CD4-positive, alpha-beta T cell treated with Interleukin-6 at 100 ng/mL for 8 hours (primary cell): ENCODE measurements around the gene GNAZ.

ENCODE experiments used
- DNase-seq: peaks from one replicate; pipeline ENCODE4 v3.0.0-alpha.2; 2020; ENCODE audit warnings: mixed read lengths, low spot score

GNAZ gene

DNA sequence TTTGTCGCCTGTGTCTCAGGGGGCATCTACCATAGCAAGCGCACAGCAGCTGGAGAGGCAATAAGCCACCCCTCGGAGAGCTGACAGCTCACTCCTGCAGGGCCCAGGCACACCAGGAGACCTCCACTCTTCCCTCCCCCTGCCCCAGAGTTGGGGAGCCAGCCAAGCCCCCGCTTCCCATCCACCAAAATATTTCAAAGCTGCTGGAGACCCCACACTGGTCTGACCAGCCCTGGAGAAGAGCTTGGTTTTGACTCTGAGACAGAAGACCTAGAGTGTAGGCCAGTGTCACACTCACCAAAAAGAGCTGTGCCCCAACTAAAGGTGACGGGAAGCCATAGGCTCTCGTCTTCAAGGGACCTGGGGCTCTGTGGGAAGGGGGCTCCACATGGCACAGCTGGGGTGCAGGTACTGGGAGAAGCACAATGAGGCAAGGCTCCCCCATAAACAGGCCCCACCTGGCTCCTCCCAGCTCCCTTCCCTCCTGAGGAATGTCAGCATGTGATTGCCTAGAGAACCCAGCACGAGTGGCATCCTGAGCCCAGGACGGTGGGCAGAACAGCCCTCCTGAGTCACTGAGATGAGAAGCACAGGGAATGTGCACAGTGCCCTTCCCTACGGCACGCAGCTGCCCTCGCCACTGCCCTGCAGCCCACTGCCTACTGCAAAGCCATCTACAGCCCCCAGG, 5.8 kb upstream of the GNAZ start:
- DNase-seq, result no peak

- DNase-seq, result no peak
Observed at GRCh38 chr22:23065069-23065451, 5.3 kb upstream of the GNAZ start.

DNA sequence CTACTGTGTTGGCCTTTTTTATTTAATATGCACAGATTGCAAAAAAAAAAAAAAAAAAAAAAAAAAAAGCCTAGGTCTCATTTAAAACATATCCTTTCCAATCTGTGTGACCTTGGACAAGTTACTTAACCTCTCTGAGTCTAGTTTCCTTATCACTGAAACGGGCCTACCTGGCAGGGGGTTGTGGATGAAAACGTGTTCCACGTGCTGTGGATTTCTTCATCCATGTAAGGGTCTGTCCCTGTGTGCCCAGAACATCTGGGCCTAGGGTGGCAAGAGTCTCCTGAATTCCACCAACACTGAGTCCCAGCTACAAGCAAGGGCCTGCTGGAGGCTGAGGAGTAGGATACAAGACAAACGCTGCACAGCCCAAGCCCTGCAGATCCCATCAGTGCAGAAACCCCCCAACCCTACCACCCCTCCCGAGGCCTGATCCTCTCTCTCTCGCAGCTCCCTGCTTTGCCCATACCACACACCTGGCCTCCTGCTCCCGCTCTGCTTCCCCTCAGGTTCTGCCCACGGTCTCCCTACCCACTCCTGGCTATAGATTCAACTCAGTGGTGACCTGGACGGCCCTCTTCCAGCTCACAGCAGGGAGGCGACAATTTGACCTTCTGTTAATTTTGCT, 4.7 kb upstream of the GNAZ start:
- DNase-seq, result no peak

DNA sequence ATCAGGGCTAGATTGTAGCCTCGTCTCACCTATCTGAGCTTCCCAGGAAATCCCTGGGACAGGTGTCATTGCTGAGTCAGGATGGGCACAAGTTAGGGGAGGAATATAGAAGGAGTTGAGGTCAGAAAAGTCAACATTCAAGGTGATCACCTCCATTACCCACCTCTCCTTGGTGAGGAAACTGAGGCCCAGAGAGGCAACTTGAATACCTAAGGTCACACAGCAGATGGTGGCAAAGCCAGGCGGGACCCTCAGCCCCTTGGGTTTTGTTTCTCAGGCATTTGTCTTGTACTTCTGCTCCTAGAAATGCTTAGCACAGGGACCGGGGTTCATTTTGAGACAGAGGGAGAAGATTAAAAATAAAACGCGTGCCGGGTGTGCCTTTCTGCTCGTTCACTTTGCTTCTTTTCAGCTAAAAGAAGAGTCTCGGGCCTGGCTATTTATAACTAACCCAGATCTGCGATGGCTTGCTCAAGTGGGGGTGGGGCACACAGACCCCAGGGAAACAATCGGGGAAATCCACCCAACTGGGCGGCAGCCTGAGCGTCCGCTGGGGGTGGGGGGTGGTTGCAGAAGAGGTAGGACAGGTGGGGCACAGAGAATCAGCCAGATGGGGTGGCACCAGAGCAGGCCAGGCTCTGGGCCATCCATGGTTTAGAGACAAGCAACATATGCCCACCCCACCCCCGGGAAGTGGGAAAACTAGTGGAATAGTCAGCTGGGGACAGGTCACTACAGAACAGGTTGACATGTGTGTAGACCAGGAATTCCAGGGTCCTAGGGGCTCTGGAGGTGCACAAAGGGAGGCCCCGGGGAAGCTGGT, 3.9 kb upstream of the GNAZ start:
- no peak for DNase-seq

GRCh38 chr22:23067023-23067650, 3.2 kb upstream of the GNAZ start:
- no peak for DNase-seq

DNA sequence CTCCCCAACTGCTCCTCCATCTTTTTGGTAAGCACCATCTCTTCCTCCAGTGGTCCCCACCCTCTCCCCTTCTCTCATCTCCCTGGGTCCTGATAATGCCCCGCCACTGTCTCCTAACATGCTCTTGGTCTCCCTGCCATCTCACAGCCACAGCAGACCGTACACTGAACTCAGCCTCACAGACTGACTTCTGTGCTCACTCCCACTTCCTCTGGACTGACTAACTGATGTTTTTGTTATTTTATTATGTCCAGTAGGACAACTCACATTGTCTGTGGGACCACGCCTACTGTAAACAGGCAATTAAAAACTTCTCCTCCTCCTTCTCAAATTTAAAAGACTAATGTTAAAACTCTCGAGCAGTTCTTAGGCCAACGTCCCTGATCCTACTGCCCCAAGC, 2.6 kb upstream of the GNAZ start:
- no peak for DNase-seq

DNA sequence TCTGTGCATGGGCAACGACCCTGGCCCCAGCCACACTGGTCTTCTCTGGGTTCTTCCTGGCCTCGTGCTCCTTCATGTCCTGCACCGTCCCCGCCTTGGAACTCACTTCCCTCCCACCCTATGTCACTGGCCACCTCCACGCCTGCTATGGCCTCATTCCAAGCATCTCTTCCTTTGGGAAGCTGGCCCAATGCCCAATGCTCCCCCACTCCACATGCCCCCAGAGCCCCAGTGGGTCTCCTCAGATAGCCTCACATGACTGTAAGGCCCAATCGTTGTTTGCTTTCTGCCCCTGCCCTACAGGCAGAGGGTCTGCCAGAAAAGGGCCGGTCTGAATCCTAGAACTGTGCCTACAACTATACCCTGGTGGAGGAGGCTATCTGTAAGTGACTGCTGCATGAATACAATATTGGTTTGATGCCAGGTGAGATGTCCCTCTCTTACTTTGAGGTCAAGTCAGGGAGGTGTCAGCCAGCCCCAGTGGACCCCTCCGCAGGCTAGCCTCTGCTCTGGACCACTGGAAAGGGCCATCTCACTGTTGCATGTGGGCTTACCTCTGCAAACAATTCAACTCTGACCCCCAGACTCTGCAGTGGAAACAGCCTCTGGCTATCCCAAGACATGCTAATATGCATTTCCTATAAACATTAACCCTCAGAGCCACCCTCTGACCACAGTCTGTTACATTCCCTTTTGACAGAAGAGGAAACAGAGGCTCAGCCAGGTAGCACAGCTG, 2.1 kb upstream of the GNAZ start:
- DNase-seq, result no peak

GRCh38 chr22:23068832-23069385, 1.4 kb upstream of the GNAZ start:
- no peak for DNase-seq

DNA sequence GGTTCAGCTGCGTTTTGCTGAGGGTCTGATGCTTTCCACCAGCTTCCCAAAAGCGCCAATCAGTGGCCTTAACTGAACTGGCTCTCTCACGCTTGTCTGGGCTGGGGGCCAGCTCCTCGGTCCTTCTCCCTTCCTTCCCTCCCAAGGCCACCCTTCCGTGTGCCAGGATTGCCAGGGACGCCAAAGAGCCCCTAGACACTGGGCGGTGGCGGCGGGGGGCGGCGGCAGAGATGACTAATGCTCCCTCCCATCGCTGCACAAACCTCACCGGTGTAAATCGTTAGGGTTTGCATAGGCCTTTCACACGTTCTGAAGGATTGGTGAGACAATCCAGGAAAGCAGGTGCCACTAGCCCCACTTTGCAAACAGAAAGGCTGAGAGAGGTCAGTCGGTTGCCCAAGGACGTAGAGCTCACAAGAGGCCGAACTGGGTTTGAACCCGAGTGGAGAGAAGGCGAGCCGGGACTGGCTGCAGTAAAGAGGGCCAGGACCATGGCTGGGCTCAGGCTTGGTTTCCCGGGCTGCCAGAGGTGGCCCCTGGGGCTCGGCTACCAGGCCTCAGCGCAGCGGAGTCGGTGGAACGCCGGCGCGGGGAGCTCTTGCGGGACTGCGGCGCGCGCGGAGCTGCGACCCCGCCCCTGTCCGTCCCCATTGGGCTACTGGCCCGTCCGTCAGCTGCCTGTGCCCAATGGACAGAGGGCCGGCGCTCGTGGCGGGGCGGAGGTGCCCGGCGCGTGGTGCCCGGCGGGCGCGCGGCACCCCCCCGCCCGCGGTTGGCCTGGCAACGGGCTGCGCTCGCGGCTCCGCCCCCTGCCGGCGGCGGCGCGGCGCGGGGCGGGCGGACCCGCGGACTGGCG, 589 bp upstream of the GNAZ start:
- peak; percentile 87 for DNase-seq

DNA sequence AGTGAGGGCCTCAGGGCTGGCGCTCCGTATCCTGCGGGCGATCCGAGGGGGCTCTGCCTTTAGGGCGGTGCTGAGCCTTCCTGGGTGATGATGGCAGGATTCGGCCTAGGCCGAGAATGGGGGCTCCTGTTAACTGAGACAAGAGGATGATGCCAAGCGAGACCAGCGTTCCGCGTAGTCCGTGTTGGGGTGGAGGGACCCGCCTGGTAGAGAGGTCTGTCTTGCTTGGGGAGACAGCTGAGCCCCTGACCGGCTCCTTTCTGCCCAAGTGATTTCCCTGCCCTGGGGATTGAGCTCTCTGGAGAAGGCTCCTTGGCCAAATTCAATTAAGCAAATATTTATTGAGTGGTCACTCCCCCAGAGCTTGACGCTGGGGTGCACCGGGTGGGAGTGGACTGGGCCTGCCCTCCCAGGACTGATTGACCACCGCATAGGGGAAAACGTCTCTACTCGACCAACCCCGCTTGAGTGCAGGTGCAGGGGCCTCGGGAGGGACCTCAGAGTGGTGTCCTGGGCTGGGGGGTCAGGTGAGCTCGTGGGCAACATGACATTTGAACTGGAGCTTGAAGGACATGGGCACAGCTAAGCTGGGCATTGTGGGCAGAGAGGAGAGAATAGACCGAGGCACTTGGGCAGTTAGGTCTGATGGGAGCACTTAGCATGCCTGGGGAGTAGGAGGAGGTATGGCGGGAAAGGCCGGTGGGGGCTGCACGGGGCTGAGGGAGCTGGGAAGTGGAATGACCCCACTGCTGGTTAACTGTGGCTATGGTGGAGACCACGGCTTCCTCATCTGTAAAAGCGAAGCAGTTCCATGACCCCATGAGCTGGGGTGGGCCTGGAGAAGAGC, 1.1 kb downstream of the GNAZ start:
- no peak for DNase-seq

DNA sequence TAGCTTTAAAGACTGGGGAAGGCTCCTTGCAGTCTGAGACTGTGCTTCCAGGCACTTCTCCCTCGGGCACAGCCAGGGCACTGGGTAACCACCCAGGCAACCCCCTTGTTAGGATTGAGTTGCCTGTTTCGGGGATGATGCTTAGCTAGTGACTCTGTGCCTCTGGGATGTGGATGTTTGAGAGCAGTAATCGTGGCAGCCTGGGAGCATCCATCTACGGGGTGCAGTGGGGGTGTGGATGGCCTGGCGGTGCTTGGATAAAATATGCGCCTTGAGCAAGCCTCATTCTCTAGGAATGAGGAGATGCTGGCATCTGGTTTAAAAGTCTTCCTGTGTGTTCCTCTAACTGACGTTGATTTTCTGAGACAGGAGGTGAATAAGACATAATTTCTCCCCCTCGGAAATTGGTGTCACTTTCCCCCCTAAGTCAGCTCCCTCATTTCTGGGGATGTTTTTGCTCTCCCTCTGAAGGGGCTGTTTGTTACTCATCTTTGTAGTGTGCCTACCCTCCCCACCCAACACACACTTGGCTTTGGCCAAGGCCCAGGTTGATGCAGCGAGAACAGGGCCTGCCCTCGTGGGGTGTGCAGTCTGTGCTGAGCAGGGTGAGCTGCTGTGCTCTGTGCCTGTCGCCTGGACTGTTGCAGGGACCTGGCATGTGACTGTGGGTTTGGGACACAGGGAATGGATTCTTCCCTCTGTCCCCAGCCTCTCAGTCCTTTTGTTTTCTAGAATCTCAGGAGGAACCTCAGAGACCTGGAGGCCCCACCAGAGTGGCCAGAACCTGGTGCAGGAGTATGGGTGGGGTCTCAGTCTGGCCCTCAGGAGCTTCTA, 2.0 kb downstream of the GNAZ start:
- DNase-seq, result no peak

DNA sequence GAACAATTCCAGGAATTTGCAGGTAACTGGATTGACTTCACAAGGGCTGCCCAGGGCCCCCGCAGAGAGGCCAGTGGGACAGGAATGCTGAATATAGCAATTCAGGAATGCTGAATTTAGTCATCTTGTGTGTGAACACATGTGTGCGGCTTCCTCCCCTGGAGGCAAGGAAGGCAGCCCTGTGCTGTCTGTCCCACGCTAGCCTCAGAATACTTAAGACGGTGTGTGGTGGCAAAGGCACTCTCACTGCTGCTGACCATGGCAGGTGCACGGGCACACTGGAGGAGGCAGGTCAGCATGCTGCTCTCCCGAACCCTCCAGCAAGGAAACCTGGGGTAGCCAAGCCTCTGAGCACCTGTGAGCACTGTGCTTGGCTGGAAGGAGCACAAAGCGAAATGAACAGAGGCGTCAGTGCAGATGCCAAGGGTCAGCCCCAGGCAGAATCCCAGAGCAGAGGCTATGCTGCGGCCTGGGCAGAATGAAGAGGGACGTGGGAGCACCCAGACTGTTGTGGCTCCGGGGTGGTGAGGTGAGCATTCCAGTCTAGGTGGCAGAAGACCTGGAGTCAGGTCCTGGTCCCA, 2.7 kb downstream of the GNAZ start:
- DNase-seq, result no peak

DNA sequence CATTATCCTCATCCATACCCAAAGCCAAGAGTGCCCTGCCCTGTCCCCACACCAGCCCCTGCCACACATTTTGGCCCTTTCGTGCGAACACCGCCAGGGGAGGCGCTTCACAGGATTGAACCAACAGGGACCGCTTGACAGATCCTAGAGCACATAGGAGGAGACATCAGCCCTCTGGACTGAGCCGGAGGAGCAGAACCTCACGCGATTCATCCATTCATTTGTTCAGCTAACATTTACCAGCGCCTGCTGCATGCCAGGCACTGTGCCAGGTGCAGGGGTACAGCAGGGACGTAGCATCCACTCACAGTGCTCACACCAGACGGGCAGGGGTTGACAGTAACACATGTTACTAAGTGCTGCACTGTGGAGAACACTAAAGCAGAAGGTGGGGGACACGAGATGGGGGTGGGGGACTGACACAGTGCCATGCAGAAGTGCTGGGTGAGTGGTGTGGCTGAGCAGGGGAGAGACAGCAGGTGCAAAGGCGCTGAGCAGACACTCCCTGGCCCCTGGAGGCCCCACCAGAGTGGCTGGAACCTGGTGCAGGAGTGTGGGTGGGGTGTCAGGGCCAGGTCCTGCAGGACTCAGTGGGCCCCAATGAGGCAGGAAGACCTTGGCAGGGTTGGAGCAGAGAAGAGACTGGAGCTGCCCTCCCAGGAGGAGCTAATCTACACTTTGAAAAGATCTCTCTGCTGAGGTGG, 3.4 kb downstream of the GNAZ start:
- no peak for DNase-seq

DNA sequence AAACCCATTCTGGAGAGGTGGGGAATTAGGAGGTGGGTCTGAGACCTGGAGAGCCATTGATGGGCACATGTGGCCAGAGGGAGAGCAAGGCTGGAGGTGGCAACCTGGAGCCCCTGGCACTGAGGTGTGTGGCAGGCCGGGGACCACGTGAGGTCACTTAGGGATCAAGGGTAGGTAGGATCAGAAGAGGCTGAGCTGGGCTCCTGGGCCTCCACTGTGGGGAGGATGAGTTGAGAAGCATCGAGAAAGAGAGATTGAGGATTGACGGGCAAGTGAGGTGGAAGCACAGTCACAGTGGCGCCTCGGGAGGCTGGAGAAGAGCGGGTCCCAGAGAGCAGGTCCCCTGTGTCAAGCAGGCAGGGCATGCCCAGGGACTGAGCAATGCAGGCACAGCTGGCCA, 4.1 kb downstream of the GNAZ start:
- no peak for DNase-seq

GRCh38 chr22:23075050-23075449, 4.7 kb downstream of the GNAZ start:
- DNase-seq, result no peak

- DNase-seq, result no peak
Observed at GRCh38 chr22:23075525-23076216, 5.4 kb downstream of the GNAZ start.

GRCh38 chr22:23076896-23077572, 6.7 kb downstream of the GNAZ start:
- no peak for DNase-seq
